DMS53 (cell line): Measurements from ENCODE around the gene ANKFN1.

Source experiments
- DNase-seq: peaks from one replicate; lab custom pipeline; 2025; lab: John Stamatoyannopoulos, UW

The ANKFN1 gene

GRCh38 chr17:56177361-56177760 is 24.1 kb downstream of the ANKFN1 start:
- no peak for DNase-seq

GRCh38 chr17:56178203-56178602 is 24.9 kb downstream of the ANKFN1 start:
- no peak for DNase-seq

- DNase-seq = no peak
Measured at GRCh38 chr17:56182081-56182480, 28.8 kb downstream of the ANKFN1 start.

- no peak for DNase-seq
Measured at GRCh38 chr17:56184650-56185049, 31.4 kb downstream of the ANKFN1 start.

GRCh38 chr17:56185491-56186221 is 32.4 kb downstream of the ANKFN1 start:
- DNase-seq = no peak

- DNase-seq = no peak
Measured at GRCh38 chr17:56186222-56186786, 33.0 kb downstream of the ANKFN1 start.

- peak; percentile 67 for DNase-seq
Measured at GRCh38 chr17:56203430-56203829, 50.2 kb downstream of the ANKFN1 start.

GRCh38 chr17:56206351-56206750 is 53.1 kb downstream of the ANKFN1 start:
- no peak for DNase-seq

GRCh38 chr17:56213031-56213430 is 59.8 kb downstream of the ANKFN1 start:
- no peak for DNase-seq

GRCh38 chr17:56217921-56218320 is 64.6 kb downstream of the ANKFN1 start:
- no peak for DNase-seq

- DNase-seq = peak; percentile 23
Measured at GRCh38 chr17:56222255-56222654, 69.0 kb downstream of the ANKFN1 start.

- DNase-seq = no peak
Measured at GRCh38 chr17:56230660-56231059, 77.4 kb downstream of the ANKFN1 start.

- no peak for DNase-seq
Measured at GRCh38 chr17:56231252-56231651, 78.0 kb downstream of the ANKFN1 start.

- no peak for DNase-seq
Measured at GRCh38 chr17:56231693-56232092, 78.4 kb downstream of the ANKFN1 start.

GRCh38 chr17:56244268-56244890 is 91.1 kb downstream of the ANKFN1 start:
- DNase-seq = peak; percentile 12

- no peak for DNase-seq
Measured at GRCh38 chr17:56247816-56248215, 94.5 kb downstream of the ANKFN1 start.

GRCh38 chr17:56257075-56257474 is 103.8 kb downstream of the ANKFN1 start:
- DNase-seq = no peak

- no peak for DNase-seq
Measured at GRCh38 chr17:56260376-56261002, 107.2 kb downstream of the ANKFN1 start.

GRCh38 chr17:56262803-56263202 is 109.5 kb downstream of the ANKFN1 start:
- DNase-seq = peak; percentile 82

GRCh38 chr17:56269556-56270389 is 116.5 kb downstream of the ANKFN1 start:
- no peak for DNase-seq

GRCh38 chr17:56274491-56274890 is 121.2 kb downstream of the ANKFN1 start:
- peak; percentile 16 for DNase-seq

- no peak for DNase-seq
Measured at GRCh38 chr17:56284482-56284881, 131.2 kb downstream of the ANKFN1 start.
